PFSK-1 (cell line): ENCODE data around the gene BRD3OS.

Experiments used
- FOXP2 ChIP-seq: optimal IDR thresholded peaks from 2 replicates; pipeline ENCODE3; 2011; ENCODE audit warnings: borderline replicate concordance, control low read depth, inconsistent platforms; ENCODE audit not compliant: insufficient read depth; ENCODE audit errors: extremely low read length, extremely low read depth
- POLR2AphosphoS5 ChIP-seq: IDR thresholded peaks from 2 replicates; pipeline ENCODE4 v1.6.1; 2012; ENCODE audit warnings: low read depth, mild to moderate bottlenecking, control low read depth, low read length, moderate library complexity
- SIN3A ChIP-seq: IDR thresholded peaks from 2 replicates; pipeline ENCODE4 v1.6.1; 2012; ENCODE audit warnings: mild to moderate bottlenecking, low read length, moderate library complexity, borderline replicate concordance; ENCODE audit not compliant: insufficient read depth
- TAF1 ChIP-seq: IDR thresholded peaks from 2 replicates; pipeline ENCODE4 v1.6.1; 2012; ENCODE audit warnings: low read length, control low read depth, borderline replicate concordance; ENCODE audit not compliant: insufficient read depth
- TF ChIP-seq, protein P1 (sequence below), 2 experiments: IDR thresholded peaks; 2 replicates each; pipeline versions ENCODE4 v1.6.1 to v1.8.0; 2011 to 2012; ENCODE audit warnings: low read depth in 2 of 2, low read length in 2 of 2, control low read depth in 1 of 2, inconsistent platforms in 1 of 2, mild to moderate bottlenecking in 1 of 2, moderate library complexity in 1 of 2; ENCODE audit not compliant: insufficient read depth in 1 of 2

BRD3OS gene

DNA sequence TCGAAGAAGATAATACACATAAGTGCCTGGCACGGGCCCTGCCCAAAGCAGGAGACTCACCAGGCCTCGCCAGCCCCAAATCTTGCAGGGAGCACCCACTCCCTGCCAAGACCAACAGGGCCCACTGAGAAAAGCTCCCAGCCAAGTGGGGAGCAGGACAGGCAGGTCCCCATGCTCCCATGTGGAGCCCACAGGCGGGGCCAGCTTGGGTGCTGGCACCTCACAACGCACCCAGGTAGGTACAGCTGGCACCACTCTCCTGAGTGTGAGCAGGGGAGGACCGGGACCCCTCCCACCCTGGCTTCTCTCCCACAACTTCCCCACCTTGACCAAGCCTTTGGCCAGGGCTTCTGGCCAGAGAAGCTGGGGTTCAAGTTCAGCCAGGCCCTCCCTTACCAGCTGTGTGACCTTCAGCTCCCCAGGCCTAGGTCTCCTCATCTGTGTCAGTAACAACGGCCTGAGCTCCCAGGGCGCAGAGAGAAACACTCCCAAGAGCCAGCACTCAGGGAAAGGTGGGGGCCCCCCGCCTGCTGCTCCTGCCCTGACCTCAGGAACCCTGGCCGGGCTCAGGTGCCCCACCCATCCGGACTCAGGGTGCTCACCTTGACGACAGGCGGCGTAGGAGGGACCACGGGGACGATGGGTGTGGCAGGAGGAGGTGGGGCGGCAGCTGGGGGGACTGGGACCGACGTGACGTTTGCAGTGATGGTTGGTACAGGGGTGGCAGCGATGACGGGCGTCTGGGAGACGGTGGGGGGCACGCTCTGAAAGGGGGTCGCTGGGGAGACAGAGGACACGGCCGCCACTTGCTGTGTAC is 24.7 kb downstream of the BRD3OS start:
- TF ChIP-seq FOXP2 (no peak), POLR2AphosphoS5 (no peak), TAF1 (no peak)
- TF ChIP-seq, protein P1, sequence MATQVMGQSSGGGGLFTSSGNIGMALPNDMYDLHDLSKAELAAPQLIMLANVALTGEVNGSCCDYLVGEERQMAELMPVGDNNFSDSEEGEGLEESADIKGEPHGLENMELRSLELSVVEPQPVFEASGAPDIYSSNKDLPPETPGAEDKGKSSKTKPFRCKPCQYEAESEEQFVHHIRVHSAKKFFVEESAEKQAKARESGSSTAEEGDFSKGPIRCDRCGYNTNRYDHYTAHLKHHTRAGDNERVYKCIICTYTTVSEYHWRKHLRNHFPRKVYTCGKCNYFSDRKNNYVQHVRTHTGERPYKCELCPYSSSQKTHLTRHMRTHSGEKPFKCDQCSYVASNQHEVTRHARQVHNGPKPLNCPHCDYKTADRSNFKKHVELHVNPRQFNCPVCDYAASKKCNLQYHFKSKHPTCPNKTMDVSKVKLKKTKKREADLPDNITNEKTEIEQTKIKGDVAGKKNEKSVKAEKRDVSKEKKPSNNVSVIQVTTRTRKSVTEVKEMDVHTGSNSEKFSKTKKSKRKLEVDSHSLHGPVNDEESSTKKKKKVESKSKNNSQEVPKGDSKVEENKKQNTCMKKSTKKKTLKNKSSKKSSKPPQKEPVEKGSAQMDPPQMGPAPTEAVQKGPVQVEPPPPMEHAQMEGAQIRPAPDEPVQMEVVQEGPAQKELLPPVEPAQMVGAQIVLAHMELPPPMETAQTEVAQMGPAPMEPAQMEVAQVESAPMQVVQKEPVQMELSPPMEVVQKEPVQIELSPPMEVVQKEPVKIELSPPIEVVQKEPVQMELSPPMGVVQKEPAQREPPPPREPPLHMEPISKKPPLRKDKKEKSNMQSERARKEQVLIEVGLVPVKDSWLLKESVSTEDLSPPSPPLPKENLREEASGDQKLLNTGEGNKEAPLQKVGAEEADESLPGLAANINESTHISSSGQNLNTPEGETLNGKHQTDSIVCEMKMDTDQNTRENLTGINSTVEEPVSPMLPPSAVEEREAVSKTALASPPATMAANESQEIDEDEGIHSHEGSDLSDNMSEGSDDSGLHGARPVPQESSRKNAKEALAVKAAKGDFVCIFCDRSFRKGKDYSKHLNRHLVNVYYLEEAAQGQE (IDR thresholded peaks at IDR 0.05; ENCODE audit: insufficient read depth in 1 of 2, low read depth in 2 of 2, low read length in 2 of 2) = no peak

DNA sequence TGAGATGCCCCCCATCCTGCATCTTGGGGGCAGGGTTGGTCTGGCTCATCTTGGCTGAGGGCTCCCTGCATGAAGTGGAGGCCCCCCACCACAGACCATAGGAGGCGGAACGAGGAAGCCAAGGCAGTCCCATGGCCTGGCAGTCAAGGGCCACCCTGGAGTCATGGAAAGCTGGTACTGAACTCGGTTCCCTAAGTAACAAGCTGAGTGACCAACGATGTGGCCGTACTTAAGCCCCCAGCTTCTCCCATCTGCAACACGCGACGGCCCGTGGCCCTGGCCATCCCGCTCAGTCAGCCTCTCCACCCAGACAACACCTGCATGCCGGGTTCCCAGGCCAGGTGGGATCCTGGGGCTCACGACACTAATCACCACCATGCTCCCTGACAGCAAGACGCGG is 25.4 kb downstream of the BRD3OS start:
- TF ChIP-seq FOXP2 (no peak), POLR2AphosphoS5 (no peak), TAF1 (no peak), SIN3A (no peak)
- TF ChIP-seq, protein P1 (IDR thresholded peaks at IDR 0.05; ENCODE audit: insufficient read depth in 1 of 2, low read depth in 2 of 2, low read length in 2 of 2) = no peak

DNA sequence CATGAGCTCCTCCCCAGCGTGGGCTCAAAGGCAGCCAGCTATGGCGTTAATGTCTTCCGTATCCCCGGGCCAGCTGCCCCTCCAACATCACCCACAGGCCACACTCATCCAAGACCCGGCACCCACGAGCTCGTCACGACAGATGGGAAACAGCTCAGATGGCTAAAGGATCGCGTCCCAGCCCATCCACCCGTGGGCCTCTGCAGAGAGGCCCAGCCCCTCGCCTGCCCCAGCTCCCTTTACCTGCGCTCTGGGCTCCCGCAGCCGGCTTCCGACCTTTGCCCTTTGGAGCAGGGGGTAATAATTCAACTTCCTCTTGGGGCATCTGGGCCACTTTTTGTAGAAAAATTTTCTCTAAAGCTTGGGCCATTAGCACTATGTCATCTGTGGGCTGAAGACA is 26.0 kb downstream of the BRD3OS start:
- TF ChIP-seq TAF1 (no peak), POLR2AphosphoS5 (no peak), FOXP2 (no peak)
- TF ChIP-seq, protein P1 (IDR thresholded peaks at IDR 0.05; ENCODE audit: insufficient read depth in 1 of 2, low read depth in 2 of 2, low read length in 2 of 2) = no peak

DNA sequence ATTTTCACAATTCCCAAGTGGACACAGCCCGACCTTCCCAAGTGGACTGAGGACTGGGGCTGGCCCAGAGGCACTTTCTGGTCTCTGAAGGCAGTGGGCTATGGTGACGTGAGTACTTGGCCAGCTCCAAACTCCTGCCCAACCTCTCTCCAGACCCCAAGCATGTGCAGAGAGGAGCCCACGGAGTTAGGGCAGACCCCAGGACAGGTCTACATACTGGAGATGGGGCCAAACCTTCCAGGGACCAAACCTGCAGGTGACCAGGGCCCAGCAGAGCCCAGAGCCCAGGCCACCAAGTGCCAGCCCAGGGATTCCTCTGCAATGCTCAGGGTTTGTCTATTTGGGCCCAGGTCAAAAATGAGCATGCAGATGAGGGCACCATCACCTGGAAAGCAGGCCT is 27.2 kb downstream of the BRD3OS start:
- no peak for TF ChIP-seq TAF1
- no peak for TF ChIP-seq POLR2AphosphoS5

DNA sequence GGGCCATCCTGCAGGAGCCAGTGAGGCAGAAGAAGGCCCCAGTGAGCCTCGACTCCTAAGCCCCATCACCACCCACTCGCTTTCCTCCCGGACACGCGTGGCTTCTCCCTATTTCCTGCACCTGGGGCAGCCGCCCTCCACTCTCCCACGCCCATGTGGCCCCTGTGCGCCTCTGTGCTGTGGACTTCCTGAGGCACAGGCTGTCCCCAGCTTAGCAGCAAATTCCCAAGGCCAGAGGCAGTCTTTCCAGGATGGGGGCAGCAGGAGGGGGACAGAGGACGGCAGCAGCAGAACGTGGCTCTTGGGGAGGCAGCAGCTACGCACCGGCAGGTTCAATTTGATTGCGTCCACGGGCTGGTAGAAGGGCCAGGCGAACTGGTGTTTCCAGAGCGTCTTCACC is 27.7 kb downstream of the BRD3OS start:
- TF ChIP-seq POLR2AphosphoS5 = no peak
- TF ChIP-seq, protein P1 (IDR thresholded peaks at IDR 0.05; ENCODE audit: insufficient read depth in 1 of 2, low read depth in 2 of 2, low read length in 2 of 2) = no peak
- TF ChIP-seq SIN3A = no peak
- TF ChIP-seq FOXP2 = no peak
- no peak for TF ChIP-seq TAF1
